Stromal cell of bone marrow (primary cell): ENCODE results near the gene PPM1L.

ENCODE experiments used
- DNase-seq: peaks from one replicate; pipeline ENCODE4 v3.0.0-alpha.2; 2012; ENCODE audit warnings: low read depth

Gene PPM1L

GRCh38 chr3:161043336-161044035, 287.5 kb downstream of the PPM1L start:
- no peak for DNase-seq

GRCh38 chr3:161049683-161050248, 293.7 kb downstream of the PPM1L start:
- DNase-seq, result no peak

- DNase-seq, result no peak
These were observed 294.9 kb downstream of the PPM1L start for GRCh38 chr3:161050935-161051334.

GRCh38 chr3:161051856-161052255, 295.8 kb downstream of the PPM1L start:
- DNase-seq, result no peak

- no peak for DNase-seq
These were observed 299.0 kb downstream of the PPM1L start for GRCh38 chr3:161054860-161055604.

GRCh38 chr3:161064413-161064812, 308.4 kb downstream of the PPM1L start:
- no peak for DNase-seq

- no peak for DNase-seq
These were observed 310.9 kb downstream of the PPM1L start for GRCh38 chr3:161066930-161067329.

GRCh38 chr3:161067335-161067734, 311.3 kb downstream of the PPM1L start:
- no peak for DNase-seq

GRCh38 chr3:161069511-161070251, 313.6 kb downstream of the PPM1L start:
- DNase-seq, result peak; percentile 91

- no peak for DNase-seq
These were observed 314.4 kb downstream of the PPM1L start for GRCh38 chr3:161070252-161070930.

GRCh38 chr3:161070980-161071663, 315.1 kb downstream of the PPM1L start:
- no peak for DNase-seq

- no peak for DNase-seq
These were observed 316.2 kb downstream of the PPM1L start for GRCh38 chr3:161072211-161072621.

GRCh38 chr3:161072751-161073150, 316.7 kb downstream of the PPM1L start:
- no peak for DNase-seq

- DNase-seq, result no peak
These were observed 317.1 kb downstream of the PPM1L start for GRCh38 chr3:161073181-161073580.

- DNase-seq, result no peak
These were observed 325.6 kb downstream of the PPM1L start for GRCh38 chr3:161081633-161082032.

- DNase-seq, result no peak
These were observed 326.0 kb downstream of the PPM1L start for GRCh38 chr3:161082063-161082462.

- no peak for DNase-seq
These were observed 327.1 kb downstream of the PPM1L start for GRCh38 chr3:161083131-161083530.

GRCh38 chr3:161084277-161084676, 328.2 kb downstream of the PPM1L start:
- no peak for DNase-seq

GRCh38 chr3:161093895-161094294, 337.9 kb downstream of the PPM1L start:
- no peak for DNase-seq

- DNase-seq, result no peak
These were observed 340.8 kb downstream of the PPM1L start for GRCh38 chr3:161096771-161097367.

- no peak for DNase-seq
These were observed 345.0 kb downstream of the PPM1L start for GRCh38 chr3:161100994-161101393.
